MM.1S (cell line): ENCODE results near the gene HTRA3.

Experiments used
- DNase-seq: peaks from one replicate; pipeline ENCODE4 v3.0.0-alpha.2; 2015
- H2AFZ ChIP-seq: fragments of 300-600 bp; sonication (generic); 2 replicates; pipeline ENCODE4 v1.6.0; 2016; ENCODE audit warnings: antibody characterized with exemption, low read length
- H3F3A ChIP-seq: fragments of 300-600 bp; sonication (generic); 2 replicates; pipeline ENCODE4 v1.6.1; 2016; ENCODE audit warnings: mild to moderate bottlenecking, antibody characterized with exemption, low read length, moderate library complexity, mixed read lengths; ENCODE audit not compliant: insufficient read depth
- H3K27ac ChIP-seq: fragments of 300-600 bp; sonication (generic); 2 replicates; pipeline ENCODE4 v1.5.1; 2016; ENCODE audit warnings: mild to moderate bottlenecking, low read length
- H3K27me3 ChIP-seq: fragments of 300-600 bp; sonication (generic); replicated peaks from 2 replicates; pipeline ENCODE4 v1.6.0; 2016; ENCODE audit warnings: low read length; ENCODE audit not compliant: insufficient read depth
- H3K36me3 ChIP-seq: fragments of 300-600 bp; sonication (generic); replicated peaks from 2 replicates; pipeline ENCODE4 v1.6.1; 2016; ENCODE audit warnings: mild to moderate bottlenecking, low read length, mixed read lengths; ENCODE audit not compliant: insufficient read depth
- H3K4me1 ChIP-seq: fragments of 300-600 bp; sonication (generic); 2 replicates; pipeline ENCODE4 v1.6.1; 2016; ENCODE audit warnings: low read length, mixed read lengths
- H3K4me2 ChIP-seq: fragments of 300-600 bp; sonication (generic); 2 replicates; pipeline ENCODE4 v1.6.0; 2016; ENCODE audit warnings: low read depth, low read length
- H3K4me3 ChIP-seq: fragments of 300-600 bp; sonication (generic); 2 replicates; pipeline ENCODE4 v1.5.1; 2016; ENCODE audit warnings: low read length, mixed read lengths
- H3K79me2 ChIP-seq: fragments of 300-600 bp; sonication (generic); 2 replicates; pipeline ENCODE4 v1.6.1; 2016; ENCODE audit warnings: mixed run types, low read length, mixed read lengths
- H3K9ac ChIP-seq: fragments of 300-600 bp; sonication (generic); 2 replicates; pipeline ENCODE4 v1.6.1; 2016; ENCODE audit warnings: low read length, mixed read lengths
- H3K9me2 ChIP-seq: fragments of 300-600 bp; sonication (generic); replicated peaks from 2 replicates; pipeline ENCODE4 v1.6.1; 2016; ENCODE audit warnings: mild to moderate bottlenecking, low read length, mixed read lengths; ENCODE audit not compliant: insufficient read depth
- H3K9me3 ChIP-seq: fragments of 300-600 bp; sonication (generic); replicated peaks from 2 replicates; pipeline ENCODE4 v1.6.1; 2016; ENCODE audit warnings: mild to moderate bottlenecking, low read length, mixed read lengths; ENCODE audit not compliant: insufficient read depth
- H4K20me1 ChIP-seq: fragments of 300-600 bp; sonication (generic); 2 replicates; pipeline ENCODE4 v1.6.1; 2016; ENCODE audit warnings: mild to moderate bottlenecking, low read length, moderate library complexity, mixed read lengths; ENCODE audit not compliant: insufficient read depth
- CTCF ChIP-seq: fragments of 300-600 bp; sonication (generic); IDR thresholded peaks from 2 replicates; pipeline ENCODE4 v1.5.1; 2016; ENCODE audit warnings: antibody characterized with exemption, low read length, mixed read lengths
- EZH2 ChIP-seq: fragments of 300-600 bp; sonication (generic); optimal IDR thresholded peaks from 2 replicates; pipeline ENCODE3; 2017; ENCODE audit warnings: low read depth, mild to moderate bottlenecking, antibody characterized with exemption, low read length, mixed read lengths
- EZH2phosphoT487 ChIP-seq: fragments of 300-600 bp; sonication (generic); IDR thresholded peaks from 2 replicates; pipeline ENCODE4 v1.6.1; 2018; ENCODE audit warnings: antibody characterized with exemption, low read length

Gene HTRA3

GRCh38 chr4:8230033-8230432, 39.5 kb upstream of the HTRA3 start:
- Histone ChIP-seq H3K9me2 (no peaks in the 10 kb centered on the region), H3K4me1 (peaks cover 23% of the 10 kb centered on the region), H3K4me3 (no peak overlapping the region), H3K27me3 (no peaks in the 10 kb centered on the region), H3K9me3 (no peaks in the 10 kb centered on the region), H3K4me2 (no peak overlapping the region), H3K9ac (no peak overlapping the region), H3F3A (peaks cover 4% of the 10 kb centered on the region; the same call in 1 of the 2 replicates), H2AFZ (no peak overlapping the region), H3K79me2 (no peaks in the 10 kb centered on the region), H4K20me1 (no peaks in the 10 kb centered on the region), H3K36me3 (no peaks in the 10 kb centered on the region), H3K27ac (no peak overlapping the region)
- TF ChIP-seq CTCF (no peak), EZH2phosphoT487 (no peak)
- no peak for DNase-seq

- Histone ChIP-seq H3F3A (peaks cover 4% of the 10 kb centered on the region; the same call in 1 of the 2 replicates), H3K36me3 (no peaks in the 10 kb centered on the region), H3K79me2 (no peaks in the 10 kb centered on the region), H3K27ac (no peak overlapping the region), H3K4me3 (no peak overlapping the region), H3K4me2 (no peak overlapping the region), H3K27me3 (no peaks in the 10 kb centered on the region), H4K20me1 (no peaks in the 10 kb centered on the region), H3K9me2 (no peaks in the 10 kb centered on the region), H3K4me1 (peaks cover 31% of the 10 kb centered on the region), H3K9me3 (no peaks in the 10 kb centered on the region), H2AFZ (no peak overlapping the region), H3K9ac (no peak overlapping the region)
- TF ChIP-seq EZH2 (no peak), CTCF (no peak), EZH2phosphoT487 (no peak)
- no peak for DNase-seq
Measured at GRCh38 chr4:8230891-8231290, 38.7 kb upstream of the HTRA3 start.

- DNase-seq, result no peak
- Histone ChIP-seq H3K9me3 (no peaks in the 10 kb centered on the region), H3K4me3 (no peak overlapping the region), H3K79me2 (no peaks in the 10 kb centered on the region), H3K9me2 (no peaks in the 10 kb centered on the region), H4K20me1 (no peaks in the 10 kb centered on the region), H3K4me1 (peaks cover 33% of the 10 kb centered on the region), H3K36me3 (no peaks in the 10 kb centered on the region), H3K9ac (no peak overlapping the region), H3K27me3 (no peaks in the 10 kb centered on the region), H3K27ac (no peak overlapping the region), H3F3A (peaks cover 4% of the 10 kb centered on the region; the same call in 1 of the 2 replicates), H3K4me2 (no peak overlapping the region), H2AFZ (no peak overlapping the region)
- TF ChIP-seq EZH2phosphoT487, result no peak
- no peak for TF ChIP-seq CTCF
- TF ChIP-seq EZH2, result no peak
Measured at GRCh38 chr4:8231551-8232049, 38.0 kb upstream of the HTRA3 start.
